Glutamatergic neuron (in vitro differentiated cells): ENCODE results near the gene CARM1. TPM values are rescaled to one million over a fixed set of nuclear protein-coding genes. Genes with fewer than 3 reads are reported as not detected.

ENCODE experiments used
- DNase-seq: peaks from one replicate; pipeline ENCODE4 v3.0.0; 2022
- H3K27ac Mint-ChIP-seq: one replicate; pipeline ENCODE4 v1.8.0; 2020; ENCODE audit warnings: mild to moderate bottlenecking, mixed read lengths, inconsistent platforms; ENCODE audit not compliant: unreplicated experiment
- H3K27me3 Mint-ChIP-seq: one replicate; pipeline ENCODE4 v1.8.0; 2020; ENCODE audit warnings: mild to moderate bottlenecking, moderate library complexity, mixed read lengths, inconsistent platforms; ENCODE audit not compliant: unreplicated experiment
- H3K36me3 Mint-ChIP-seq: one replicate; pipeline ENCODE4 v1.8.0; 2020; ENCODE audit warnings: mild to moderate bottlenecking, mixed read lengths, inconsistent platforms; ENCODE audit not compliant: unreplicated experiment
- H3K4me1 Mint-ChIP-seq: one replicate; pipeline ENCODE4 v1.8.0; 2020; ENCODE audit warnings: mild to moderate bottlenecking, low read depth, mixed read lengths, inconsistent platforms; ENCODE audit not compliant: unreplicated experiment
- H3K4me3 Mint-ChIP-seq: one replicate; pipeline ENCODE4 v1.8.0; 2020; ENCODE audit warnings: mild to moderate bottlenecking, mixed read lengths, inconsistent platforms; ENCODE audit not compliant: unreplicated experiment
- H3K9me3 Mint-ChIP-seq: one replicate; pipeline ENCODE4 v1.8.0; 2020; ENCODE audit warnings: mild to moderate bottlenecking, moderate library complexity, mixed read lengths, inconsistent platforms; ENCODE audit not compliant: unreplicated experiment
- CTCF ChIP-seq: fragments of 200-600 bp; sonication (generic); IDR thresholded peaks from one replicate; pipeline ENCODE4 v1.5.0; 2021; ENCODE audit not compliant: partially characterized antibody, unreplicated experiment
- total RNA-seq: library from RNA; stranded (reverse); fragmentation: NEBNext Ultra II Directional; extraction: Animal tissue kit (Norgen Biotek cat#: 25700); gene quantifications from one replicate; pipeline ENCODE4 v1.2.1, GENCODE V29; 2021; ENCODE audit not compliant: unreplicated experiment

Gene CARM1
- total RNA-seq, 1 donor from 2014 or later = 133 TPM

- TF ChIP-seq CTCF = no peak
- Mint-ChIP-seq H3K27ac (peak overlapping the region; percentile 97), H3K27me3 (peaks cover 11% of the 10 kb centered on the region), H3K4me1 (peaks cover 49% of the 10 kb centered on the region), H3K4me3 (peak overlapping the region; percentile 75), H3K36me3 (no peaks in the 10 kb centered on the region), H3K9me3 (peaks cover 17% of the 10 kb centered on the region)
- DNase-seq = peak; percentile 48
Measured at GRCh38 chr19:10892256-10892655, 20.9 kb downstream of the CARM1 start.

- H3K27me3 Mint-ChIP-seq = peaks cover 13% of the 10 kb centered on the region
- no peaks in the 10 kb centered on the region for H3K36me3 Mint-ChIP-seq
- H3K4me1 Mint-ChIP-seq = peaks cover 42% of the 10 kb centered on the region
- H3K9me3 Mint-ChIP-seq = peaks cover 13% of the 10 kb centered on the region
- no peak overlapping the region for H3K4me3 Mint-ChIP-seq
- no peak overlapping the region for H3K27ac Mint-ChIP-seq
- no peak for TF ChIP-seq CTCF
- no peak for DNase-seq
Measured at GRCh38 chr19:10894911-10895213, 23.5 kb downstream of the CARM1 start.

GRCh38 chr19:10895363-10895762 lies 24.0 kb downstream of the CARM1 start:
- H3K4me3 Mint-ChIP-seq = no peak overlapping the region
- TF ChIP-seq CTCF = no peak
- DNase-seq = no peak
- peaks cover 13% of the 10 kb centered on the region for H3K9me3 Mint-ChIP-seq
- peaks cover 42% of the 10 kb centered on the region for H3K4me1 Mint-ChIP-seq
- H3K36me3 Mint-ChIP-seq = no peaks in the 10 kb centered on the region
- H3K27me3 Mint-ChIP-seq = peaks cover 13% of the 10 kb centered on the region
- H3K27ac Mint-ChIP-seq = no peak overlapping the region

GRCh38 chr19:10895920-10896319 lies 24.6 kb downstream of the CARM1 start:
- Mint-ChIP-seq H3K4me1 (peaks cover 40% of the 10 kb centered on the region), H3K27me3 (peaks cover 13% of the 10 kb centered on the region), H3K4me3 (no peak overlapping the region), H3K27ac (peak overlapping the region; percentile 86), H3K36me3 (no peaks in the 10 kb centered on the region), H3K9me3 (peaks cover 13% of the 10 kb centered on the region)
- peak; percentile 67 for DNase-seq
- no peak for TF ChIP-seq CTCF

- Mint-ChIP-seq H3K36me3 (no peaks in the 10 kb centered on the region), H3K27me3 (peaks cover 13% of the 10 kb centered on the region), H3K4me1 (peaks cover 33% of the 10 kb centered on the region), H3K9me3 (peaks cover 9% of the 10 kb centered on the region), H3K27ac (peak overlapping the region; percentile 86), H3K4me3 (peak overlapping the region; percentile 49)
- TF ChIP-seq CTCF = no peak
- no peak for DNase-seq
Measured at GRCh38 chr19:10896851-10897526, 25.6 kb downstream of the CARM1 start.
